Hepatocyte (in vitro differentiated cells): Measurements from ENCODE around the gene KLRK1.
"Not testable (repeated sequence)": the region's sequence is repeated elsewhere in the genome, so short reads cannot be mapped to it uniquely, and the experiment has no call there.

Experiments
- CTCF ChIP-seq: fragments of 200-600 bp; sonication (generic); IDR thresholded peaks from 2 replicates; pipeline ENCODE4 v1.5.1; 2016; ENCODE audit warnings: antibody characterized with exemption, mild to moderate bottlenecking; ENCODE audit not compliant: poor library complexity
- EZH2 ChIP-seq: fragments of 200-600 bp; sonication (generic); IDR thresholded peaks from 2 replicates; pipeline ENCODE4 v1.6.1; 2016; ENCODE audit warnings: antibody characterized with exemption, mild to moderate bottlenecking, borderline replicate concordance

DNA sequence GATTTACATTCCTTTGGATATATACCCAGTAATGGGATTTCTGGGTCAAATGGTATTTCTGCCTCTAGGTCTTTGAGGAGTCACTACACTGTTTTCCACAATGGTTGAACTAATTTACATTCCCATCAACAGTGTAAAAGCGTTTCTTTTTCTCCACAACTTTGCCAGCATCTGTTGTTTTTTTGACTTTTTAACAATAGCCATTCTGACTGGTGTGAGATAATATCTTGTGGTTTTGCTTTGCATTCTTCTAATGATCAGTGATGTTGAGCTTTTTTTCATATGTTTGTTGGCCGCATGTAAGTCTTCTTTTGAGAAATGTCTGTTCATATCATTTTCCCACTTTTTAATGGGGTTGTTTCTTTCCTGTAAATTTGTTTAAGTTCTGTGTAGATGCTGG, 48.9 kb downstream of the KLRK1 start:
- TF ChIP-seq EZH2, CTCF: not testable (repeated sequence)
